Measurements from ENCODE around the gene METTL25B.

METTL25B gene

DNA sequence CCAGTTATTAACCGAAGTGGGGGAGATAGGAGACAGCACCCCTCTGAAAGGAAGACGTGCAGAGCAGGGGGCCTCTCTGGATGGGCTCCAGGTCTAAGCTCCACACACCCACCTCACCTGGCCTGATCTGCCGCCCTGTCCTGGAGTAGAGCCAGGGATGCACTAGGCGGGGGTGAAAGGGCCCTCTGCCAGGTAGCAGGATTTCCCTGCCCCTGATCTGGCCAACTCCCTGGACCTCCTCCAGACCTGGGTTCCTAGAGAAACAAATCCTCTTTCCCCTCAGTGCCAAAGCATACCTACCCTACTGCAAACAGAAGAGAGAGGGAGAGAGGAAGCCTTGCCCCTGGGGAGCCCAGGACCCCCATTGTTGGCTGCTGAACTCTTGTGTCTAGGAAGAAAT lies 24.9 kb upstream of the METTL25B start:
- no peak for DNase-seq

DNA sequence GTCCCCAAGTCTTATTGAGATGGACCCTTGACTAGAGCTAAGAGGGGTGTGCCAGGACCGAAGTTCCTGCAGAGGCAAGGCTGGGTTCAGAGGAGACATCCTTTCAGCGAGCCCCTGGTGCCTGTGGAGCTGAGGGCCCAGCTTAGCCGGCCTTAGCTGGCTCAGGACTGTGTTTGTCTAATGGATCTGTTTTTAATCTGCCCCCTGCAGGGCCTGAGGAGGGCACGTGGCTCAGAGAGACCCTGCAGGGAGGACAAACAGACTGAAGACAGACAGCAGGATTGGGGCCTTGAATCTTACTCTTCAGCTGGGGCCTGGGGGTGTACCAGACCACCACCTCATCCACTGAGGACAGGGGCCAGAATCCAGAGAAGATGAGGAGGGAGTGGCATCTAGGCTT lies 24.5 kb upstream of the METTL25B start:
- no peak for DNase-seq

DNA sequence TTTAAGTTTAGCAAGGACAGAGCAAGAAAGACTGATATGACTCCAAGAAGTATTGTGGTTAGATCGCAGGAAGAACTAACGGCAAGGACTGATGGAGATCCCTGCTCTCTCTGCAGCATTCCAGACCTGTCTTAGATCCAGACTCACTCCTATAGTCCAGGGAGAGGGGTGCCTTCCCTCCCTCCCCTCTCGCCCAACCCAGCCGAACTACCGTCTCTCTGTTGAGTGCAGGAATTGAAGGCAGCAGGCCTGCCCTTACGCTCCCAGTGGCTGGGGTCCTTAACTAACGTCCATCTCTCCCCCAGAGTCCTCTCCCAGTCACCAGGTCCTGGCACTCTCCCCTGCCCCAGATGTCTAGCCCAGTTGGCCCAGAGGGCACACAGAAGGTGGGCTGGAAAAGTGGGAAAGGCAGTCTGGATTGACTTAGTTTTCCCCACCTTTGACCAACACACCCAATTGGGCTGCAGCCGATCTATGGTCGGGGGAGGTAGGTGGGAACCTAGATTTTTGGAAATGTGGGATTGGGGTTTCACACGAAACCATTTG lies 24.0 kb upstream of the METTL25B start:
- DNase-seq, result no peak

DNA sequence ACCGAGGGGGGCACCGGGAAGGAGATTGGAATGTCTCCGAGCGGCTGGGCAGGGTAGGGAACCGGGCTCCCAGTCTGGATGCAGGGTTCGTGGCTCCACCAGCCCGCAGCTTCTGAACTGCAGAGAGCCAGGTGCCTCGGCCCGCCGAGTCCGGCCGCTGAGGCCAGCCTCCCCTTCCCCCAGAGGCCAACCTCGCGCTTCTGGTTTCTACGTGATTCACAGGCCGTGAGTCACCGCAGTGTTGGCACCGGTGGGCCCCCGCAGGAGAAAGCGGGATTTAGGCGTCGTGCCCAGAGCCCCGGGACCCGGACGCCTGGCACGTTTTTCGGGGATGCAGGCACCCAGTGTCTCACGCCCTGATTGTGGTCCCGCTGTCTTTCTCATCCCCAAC lies 23.3 kb upstream of the METTL25B start:
- DNase-seq, result no peak

DNA sequence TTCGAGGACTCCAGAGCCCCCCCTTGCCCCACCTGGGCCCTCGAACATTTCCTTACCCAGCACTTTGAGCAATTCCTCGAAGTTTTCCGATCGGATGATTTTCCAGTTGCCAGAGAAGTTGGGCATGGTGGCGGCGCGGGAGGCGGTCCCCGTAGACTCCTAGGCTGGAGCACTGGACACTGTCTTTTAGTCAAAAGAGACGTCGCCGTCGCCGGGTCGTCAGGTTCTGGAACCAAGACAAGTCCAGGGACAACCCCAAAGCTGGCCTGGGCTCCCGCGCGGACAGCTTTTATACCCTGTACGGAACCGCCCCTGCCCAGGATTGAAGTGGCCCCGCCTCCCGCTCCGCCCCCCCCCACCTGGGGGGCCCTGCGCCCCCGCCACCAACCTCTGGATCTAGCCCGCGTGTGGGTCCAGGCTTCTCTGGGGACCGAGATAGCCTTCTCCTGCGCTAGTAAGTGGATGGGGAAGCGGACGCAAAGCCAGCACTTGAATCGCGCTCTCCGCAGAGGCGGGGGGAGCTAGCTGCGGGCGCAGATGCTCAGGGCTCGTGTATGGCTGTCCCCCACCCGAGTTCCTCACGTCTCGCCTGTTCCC lies 22.9 kb upstream of the METTL25B start, which contains the start of gene CRABP2:
CRABP2 (minus strand) TSS at position 263 of the 597 bp plus-strand sequence; CDS start at position 126, 137 bp downstream.
- peak; percentile 72 for DNase-seq

DNA sequence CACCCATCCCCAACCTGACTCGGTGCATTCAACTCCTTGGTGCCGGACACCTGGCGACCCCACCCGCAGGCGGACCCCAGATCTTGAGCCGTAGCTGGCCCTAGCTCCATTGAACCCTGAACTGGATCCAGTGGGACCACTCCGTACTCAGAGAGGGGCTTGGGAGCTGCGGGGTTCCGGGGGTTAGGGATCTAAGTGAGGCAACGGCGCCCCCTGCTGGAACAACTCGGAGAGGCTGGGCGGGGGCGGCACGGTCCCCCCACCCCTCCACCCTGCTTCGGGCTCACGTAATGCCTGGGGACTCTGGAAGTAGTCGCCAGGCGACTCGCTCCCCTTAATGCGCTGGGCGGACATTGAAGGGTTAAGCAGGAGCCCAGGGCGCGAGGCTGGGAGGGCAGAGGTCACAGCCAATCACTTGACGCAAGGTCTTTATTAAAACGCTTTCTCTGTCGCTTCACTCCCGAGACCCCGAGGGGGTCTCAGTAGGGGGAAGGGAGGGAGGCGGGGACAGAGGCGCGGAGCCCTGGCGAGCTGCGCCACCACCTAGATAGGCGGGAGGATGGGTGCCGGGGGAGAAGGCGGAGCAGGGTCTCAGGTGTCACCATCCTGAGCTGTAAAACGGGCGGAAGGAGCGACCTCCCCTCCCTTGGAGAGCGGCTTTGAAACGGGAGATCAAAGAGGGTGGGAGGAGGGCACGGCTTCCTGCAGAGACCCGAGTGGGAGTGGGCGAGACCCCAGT lies 22.2 kb upstream of the METTL25B start:
- DNase-seq, result peak; percentile 72

DNA sequence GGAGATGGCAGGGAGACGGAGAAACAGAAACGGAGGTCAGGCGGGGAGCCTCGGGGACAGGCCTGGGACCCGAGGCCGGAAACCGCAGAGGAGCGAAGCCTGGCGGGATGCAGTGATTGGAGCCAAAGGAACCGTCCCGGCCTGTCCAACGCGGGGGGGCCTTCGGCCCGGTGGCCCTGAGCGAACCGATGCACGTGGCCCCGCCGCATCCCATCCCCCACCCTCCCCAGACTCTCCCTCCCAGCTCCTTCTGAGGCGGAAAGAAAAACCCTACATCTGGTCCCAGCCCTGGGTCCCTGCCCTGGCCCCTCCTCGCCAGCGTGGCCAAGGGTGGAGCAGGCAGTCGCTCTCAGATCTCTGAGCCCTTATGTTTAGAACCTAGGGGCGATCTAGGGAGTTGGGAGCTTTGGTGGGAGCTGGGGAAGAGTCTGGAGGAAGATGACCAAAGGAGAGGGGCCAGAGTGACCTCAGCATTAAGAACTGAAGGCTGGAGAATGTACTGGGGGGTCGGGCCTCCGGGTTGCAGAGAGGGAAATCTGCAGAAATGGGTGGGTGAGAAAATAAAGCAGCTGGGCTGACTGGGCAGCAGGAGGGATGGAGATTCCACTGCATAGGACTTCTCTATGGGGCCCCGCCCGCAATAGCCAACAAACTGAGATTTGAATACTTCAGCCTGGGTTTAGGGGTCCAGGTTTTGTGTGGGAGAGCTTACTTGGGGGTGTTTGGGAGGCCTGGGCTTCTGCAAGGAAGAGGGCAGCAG lies 21.4 kb upstream of the METTL25B start:
- DNase-seq, result no peak

DNA sequence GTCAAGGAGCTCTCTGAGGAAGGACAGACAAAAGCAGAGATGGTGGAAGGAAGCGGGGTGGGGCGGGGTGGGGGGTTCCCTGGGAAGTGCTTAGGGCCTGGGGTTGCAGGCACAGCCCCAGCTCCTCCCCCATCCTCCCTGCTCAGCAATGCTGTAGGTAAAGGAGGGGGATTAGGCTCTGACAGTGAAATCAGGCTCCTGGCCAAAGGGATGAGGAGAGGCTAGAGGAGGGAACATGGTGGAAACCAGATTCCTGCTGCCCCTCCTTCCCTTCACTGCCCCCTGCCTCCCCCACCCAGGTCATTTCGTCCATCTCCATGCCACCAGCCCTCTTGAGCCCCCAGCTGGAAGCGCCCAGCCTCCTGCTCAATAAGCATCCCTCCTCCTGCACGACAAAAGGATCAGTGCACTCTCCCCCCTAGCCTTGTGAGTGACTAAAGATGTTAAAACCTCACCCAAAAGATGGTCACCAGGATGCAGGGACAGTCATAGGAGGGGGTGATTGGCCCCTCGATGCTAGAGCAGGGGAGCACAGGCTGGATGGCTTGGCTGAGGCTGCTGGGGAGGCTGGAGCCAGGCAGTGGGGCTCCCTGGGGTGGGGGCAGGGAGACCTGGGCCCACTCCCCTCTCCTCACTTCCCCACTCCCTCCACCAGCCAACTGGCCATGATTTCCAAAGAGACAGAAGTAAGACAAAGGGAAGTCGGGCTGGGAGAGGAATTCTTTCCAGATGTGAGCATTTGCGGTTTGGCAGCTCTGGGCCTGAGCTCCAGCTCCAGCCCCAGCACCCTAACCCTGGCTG lies 20.7 kb upstream of the METTL25B start:
- no peak for DNase-seq

DNA sequence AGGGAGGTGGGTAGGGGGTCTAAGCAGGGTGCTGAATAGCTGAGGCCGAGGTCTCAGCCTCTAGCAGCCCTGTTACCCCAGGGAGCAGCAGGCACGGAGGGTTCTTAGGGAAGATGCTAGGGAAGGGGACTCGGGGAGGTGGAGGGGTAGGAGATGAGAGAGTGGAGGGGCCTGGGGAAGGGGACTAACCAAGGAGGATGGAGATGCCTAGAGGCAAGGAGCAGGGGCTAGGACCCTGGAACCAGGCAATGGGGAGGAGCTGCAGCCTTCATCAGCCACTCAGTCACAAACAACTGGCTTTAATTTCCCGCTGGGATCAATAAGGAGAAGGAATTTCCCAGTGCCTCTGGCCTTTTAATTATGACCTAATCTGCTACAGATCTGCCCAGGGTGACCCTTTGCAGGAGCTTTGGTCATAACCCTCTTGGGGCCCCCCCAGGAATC lies 20.0 kb upstream of the METTL25B start:
- no peak for DNase-seq

DNA sequence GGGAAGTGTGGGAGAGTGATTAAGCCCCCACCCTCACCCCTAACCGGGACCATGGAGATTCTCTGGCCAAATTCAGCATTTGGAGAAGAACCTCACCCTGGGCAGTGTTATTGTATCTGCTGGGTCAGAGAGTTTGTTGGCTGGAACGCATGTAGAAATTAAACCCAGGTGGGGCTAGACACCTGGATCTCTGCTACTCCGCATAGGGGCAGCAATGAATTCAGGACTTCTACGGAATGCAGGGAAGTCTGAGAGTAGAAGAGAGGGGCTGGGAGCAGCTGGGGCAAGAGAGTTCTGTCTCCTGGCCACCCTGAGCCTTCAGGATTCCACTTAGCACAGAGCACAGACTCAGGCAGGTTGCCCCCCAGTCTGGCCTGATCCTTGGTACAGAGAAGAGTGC lies 19.2 kb upstream of the METTL25B start:
- no peak for DNase-seq

DNA sequence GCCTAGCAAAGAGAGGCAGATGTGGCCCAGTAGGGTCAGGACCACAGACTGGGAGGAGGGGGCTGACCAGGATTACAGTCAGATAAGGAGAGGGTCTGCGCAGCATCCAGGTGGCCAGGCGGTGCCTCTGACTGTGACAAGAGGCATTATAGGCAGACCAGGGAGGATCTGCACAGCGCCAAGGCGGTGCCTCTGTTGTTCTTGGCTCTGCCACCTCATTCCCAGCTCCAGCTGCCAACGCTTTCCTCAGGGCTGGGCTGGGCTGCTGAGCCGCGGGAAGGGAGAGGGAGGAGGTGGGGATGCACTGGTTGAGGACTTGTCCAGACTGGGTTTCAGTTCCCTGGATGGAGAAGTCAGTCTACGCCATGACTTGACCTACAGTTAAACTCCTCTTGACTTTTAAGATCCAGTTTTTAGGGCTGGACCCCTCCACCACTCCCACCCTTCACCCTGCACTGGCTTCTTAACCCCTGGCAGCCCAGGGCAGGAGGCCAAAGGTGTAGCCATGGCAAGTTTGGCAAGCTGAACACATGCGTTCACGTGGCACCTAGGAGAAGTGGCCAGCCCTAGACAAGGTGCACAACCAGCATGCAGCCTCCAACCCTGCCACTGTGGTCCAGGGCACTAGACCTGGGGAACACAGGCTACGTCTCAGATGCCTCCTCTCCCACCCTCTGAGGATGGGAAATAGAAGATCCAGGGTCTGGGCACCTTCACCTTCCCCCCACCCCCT lies 18.3 kb upstream of the METTL25B start:
- peak; percentile 93 for DNase-seq

DNA sequence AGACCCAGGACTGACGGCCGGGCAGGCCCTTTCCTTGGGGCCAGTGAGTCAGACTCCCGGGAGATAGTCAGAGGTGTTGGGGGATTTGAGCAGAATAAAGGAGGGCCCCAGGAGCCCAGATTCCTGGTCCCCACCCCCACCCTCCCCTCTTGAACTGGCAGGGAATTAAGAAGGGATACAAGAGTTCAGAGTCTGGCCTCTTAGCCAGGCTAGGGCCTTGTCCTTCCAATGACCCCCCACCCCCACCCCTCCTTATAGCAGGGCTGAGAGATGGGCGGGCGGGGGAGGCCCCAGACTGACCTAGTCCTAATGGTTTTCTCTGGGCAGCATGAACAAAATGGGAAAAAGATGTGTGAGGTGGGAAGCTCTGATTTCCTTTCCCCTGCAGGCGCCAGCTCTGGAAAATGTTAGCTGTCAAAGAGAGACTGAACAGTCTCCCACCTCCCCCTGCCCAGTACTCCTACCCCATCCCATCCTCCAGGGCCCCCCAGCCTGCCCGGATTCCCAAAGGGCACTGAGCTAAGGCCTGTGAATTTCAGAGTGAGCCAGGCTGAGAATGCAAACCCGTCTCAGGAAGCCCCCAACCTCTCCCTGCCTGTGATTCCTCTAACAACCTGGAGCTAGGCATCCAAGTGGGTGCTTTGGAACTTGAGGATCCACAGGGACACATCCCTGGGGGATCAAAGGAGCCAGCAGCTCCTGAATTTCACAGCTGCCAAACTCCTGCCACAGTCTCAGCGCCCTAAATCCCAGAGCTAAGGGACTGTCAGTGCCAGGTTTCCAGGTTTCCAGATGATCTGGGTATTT lies 17.1 kb upstream of the METTL25B start:
- DNase-seq, result no peak

DNA sequence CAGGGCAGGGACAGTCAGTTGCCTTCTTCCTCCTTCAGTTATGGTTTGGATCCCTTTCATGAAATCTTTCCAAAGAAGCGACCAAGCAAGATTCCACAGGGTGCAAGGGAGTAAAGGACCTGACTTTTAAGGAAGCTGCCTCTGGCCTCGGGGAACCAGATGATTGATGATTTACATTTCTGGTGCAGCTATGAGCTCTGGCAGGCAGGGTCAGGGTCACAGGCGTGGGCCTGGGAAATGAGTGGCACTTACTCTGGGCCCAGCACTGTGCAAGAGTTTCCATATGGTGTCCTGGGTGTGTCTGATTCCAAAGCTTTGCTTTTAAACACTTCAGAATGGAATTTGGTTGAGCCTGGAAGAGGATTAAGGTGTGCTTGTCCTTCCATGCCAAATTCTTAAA lies 15.6 kb upstream of the METTL25B start:
- DNase-seq, result no peak

DNA sequence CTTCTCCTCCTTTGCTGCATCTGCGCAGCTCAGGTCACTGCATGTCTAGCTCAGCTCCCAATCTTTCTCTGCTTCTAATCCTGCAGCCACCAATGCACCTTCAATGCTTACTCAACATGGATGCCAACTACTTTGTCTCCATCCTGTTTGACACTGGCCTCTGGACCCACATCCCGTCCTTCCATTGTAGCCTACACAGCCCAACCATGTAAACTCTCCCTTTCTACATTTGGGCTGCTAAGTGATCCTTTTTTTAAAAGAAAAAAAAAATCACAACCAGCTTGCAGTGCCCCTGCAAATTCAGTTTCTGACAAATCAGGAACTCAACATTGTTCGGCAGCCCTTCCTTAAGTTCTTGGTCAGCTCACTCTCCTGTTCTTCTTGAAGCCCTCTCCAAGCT lies 13.4 kb upstream of the METTL25B start:
- DNase-seq, result no peak

DNA sequence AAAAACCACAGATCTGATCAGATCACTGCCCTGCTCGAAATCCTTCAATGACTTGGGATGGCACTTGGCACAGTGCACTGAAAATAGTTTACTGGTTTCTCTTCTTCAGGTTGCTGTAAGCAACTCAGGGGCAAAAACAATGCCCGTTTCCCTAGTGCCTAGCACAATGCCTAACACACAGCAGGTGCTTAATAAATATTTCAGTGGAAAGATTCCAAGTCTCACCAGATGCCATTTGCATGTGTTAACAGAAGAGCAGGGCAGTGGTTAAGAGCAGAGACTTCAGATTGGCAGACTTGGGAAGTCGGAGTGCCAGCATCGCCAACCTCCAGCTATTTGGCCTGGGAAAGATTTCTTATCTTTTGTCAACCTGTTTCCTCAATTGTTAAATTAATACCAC lies 10.9 kb upstream of the METTL25B start:
- peak; percentile 39 for DNase-seq

DNA sequence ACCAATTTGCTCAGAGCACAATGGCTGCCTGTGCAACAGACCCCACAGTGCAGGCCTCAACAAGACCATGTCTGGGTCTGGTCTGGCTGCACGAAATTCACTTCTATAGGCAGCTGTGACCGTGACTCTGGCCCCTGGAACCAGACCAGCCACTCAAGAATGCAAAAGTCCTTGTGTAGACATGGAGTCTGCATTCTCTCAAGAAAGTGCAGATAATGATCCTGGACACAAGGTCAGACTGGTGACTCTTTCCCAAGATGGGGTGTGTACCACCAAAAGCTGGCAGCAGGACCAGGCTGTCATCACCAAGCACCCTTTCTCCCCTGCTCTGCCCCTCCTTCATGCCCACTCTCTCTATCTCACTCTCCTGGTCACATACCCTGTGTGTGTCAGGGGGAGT lies 7.1 kb upstream of the METTL25B start:
- no peak for DNase-seq

DNA sequence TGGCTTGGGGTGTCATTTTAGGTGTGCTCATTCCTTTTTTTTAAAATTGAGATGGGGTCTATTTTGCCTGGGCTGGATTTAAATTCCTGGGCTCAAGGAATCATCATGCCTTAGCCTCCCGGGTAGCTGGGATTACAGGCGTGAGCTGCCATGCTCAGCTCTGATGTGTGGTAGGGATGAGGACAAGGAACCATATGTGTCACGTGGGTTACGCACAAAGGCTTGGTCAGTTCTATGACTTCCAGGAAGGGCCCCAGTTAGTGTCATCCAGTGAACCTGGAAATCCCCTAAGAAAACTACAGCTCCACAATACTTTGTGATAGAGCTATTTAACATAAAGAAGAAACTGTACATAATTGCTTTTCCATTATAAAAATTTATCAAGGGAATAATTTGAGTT lies 6.7 kb upstream of the METTL25B start:
- no peak for DNase-seq

DNA sequence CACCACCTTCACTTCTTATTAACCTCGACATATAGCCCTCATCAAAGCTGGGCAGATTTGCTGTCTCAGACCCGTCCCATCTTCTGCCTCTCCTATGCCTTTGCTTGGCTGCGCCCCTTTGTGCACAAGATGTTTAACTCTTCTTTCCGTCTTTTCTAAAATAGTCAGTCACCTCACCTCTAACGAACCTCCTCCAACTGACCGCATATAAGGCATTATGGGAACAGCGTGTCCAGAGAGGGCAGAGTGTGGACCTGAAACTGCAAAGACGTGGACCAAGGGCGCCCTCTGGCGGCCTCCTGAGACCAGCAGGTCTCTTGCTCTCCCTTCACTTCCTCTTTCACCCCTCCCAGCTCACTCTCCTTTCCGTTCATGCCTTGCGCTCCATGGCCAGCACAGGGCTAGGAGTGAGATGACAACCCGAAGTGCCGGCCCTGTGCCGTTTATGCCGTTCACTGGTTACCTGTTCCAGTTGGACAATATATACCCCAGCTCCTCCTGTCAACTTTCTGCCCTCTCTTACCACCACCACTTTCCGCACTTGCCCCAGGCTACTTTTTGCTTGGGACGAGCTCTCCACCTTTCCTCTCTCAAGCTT lies 2.5 kb upstream of the METTL25B start:
- peak; percentile 80 for DNase-seq

DNA sequence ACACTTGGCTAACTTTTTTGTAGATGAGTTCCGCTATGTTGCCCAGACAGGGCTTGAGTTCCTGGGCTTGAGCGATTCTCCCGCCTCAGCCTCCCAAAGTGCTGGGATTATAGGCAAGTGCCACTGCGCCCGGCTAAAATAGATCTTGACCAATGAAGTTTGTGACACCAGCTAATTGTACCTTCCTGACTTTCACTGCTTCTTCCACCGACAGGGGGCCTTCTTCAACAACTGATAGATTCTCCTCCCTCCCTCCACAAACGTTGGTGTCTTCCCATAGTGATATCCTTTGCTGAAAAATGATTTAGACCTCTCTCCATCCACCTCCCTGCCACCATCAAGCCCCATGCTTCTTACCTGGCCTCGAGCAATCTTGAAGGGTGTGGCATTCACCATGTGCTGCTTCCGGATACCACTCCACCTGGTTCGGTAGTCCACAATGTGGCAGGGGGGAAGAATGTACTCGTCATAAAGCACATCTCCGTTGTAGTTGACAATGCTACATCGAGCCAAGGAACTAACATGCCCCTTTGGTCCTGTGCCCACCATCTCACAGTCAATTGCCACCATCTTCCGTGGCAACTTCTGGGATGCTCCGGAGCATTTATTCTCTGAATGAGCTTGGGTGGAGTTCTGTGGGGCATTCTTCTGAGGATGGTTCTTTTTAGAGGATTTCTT lies 1.6 kb upstream of the METTL25B start:
- peak; percentile 63 for DNase-seq

DNA sequence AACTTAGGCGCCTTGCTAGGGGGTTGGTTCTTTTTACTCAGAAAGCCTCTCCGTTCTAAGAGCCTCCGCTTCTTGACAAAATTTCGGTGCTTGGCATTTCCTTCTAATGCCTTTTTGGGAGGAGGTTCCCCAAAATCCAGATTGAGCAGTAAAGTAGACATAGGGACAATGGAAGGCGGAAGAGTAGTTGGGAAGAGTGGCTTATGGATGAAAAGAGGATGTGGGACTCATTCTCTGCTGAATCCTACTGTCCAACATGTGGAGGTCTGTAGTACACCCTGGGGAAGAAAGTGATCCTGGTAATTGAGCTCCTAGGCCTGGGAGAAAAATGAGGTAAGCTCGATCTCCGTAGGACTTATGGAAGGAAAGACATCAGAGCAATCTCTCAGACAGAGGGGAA lies 777 bp upstream of the METTL25B start:
- no peak for DNase-seq
